ENCODE measurements around the gene RBX1. TPM values are rescaled to one million over a fixed set of nuclear protein-coding genes. Genes with fewer than 3 reads are reported as not detected.

The RBX1 gene
- total and polyA plus RNA-seq, 5 donors, result 52.6 to 102 (median 58.8) TPM

DNA sequence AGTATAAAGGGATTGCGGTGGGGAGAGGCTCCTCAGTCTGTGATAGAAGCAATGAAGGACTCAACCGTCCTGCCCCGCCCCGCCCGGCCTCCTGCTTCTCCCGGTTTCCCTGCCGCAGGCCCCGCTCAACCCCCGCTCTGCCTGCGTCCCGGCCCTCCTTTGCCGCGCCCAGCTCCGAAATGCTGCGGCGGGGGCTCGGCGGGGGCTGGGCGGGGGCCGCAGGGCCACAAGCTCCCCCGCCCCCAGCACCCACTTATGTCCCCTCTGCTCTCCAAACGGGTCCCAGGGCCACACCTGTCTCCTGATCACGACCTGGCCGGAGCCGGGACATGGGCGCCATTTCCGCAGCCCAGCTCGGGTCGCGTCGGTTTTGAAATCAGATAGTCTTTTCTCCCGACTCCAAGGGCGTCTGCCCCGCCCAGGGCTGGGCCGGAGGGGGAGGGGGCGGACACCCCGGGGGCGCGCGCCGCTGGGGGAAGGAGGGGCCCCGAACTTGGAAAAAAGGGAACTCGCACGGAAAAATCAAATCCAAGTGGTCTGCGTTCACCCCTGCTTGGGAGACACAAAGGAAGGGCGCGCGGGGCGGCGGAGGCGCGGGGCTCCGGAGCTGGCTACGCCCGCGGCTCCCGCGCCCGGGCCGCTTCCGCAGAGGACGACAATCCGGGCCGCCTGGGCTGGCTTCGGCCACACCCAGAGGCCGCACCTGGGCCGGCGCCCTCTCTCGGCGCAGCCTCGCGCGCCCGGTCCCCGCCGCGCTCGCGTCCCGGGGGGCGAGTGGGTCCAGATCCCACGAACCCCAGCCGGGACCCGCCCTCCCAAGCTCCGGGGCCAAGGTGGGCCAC lies 70.7 kb downstream of the RBX1 start:
- Histone ChIP-seq H3K4me3 (ENCODE audit: low read length) (peak overlapping the region; percentile 90), H3K9me3 (ENCODE audit: control insufficient read depth, low read length) (no peaks in the 10 kb centered on the region), H3K27me3 (ENCODE audit: control insufficient read depth, insufficient read depth) (no peaks in the 10 kb centered on the region), H3K4me1 (ENCODE audit: control insufficient read depth, insufficient read depth, low read length) (no peaks in the 10 kb centered on the region), H3K27ac (ENCODE audit: low read length) (peak overlapping the region; percentile 94)
- DNase-seq, result peak; percentile 75 to 92 (median 89)
- WGBS, result under 1% methylated on average over 85 of the region's 85 CpGs
- intact Hi-C loops (cut with DNase I), result loop anchor here in 1 of 4 donors (2.0 kb wide), 2 partner anchors 69 to 71 kb away; partner anchors contain the start of gene RBX1
- ATAC-seq, result peak; percentile 83

DNA sequence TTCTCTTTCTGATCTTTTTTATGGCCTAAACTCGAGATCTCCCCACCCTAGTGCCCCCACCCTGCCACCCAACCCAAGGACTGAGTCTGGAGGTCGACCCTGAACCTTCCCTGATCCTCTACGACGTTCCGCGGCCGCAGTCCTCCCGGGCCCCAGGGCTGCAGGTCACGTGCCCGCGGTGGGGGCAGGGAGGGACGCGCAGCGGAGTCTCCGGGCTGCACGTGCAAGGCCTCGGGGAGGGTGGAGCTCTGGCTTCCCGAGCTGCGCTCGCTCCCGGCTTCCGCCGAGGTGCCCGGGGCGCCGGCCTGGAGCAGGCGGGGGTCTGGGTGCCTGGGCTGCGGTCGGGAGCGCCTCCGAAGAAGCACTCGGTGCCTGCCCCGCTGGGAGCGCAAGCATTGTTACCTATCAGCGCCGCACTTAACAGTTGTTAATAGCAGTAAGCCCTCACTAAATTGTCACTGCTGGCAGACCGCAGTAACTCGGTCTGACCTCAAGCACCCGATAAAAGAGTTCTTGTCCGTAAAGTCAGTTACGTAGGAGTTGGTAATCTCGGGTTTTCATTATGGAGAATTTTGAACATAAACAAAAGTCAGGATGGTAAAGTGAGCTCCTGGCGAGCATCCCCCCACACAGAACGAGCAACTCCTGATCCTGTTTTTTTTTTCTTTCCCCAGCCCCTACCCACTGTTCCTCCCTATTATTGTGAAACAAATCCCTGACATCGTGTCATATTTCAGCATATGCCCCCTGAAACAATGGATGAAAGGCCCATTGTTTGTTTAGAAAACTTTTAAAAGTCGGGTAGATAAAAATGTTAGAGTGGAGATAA lies 71.5 kb downstream of the RBX1 start:
- Histone ChIP-seq H3K9me3 (ENCODE audit: control insufficient read depth, low read length) (no peaks in the 10 kb centered on the region), H3K27ac (ENCODE audit: low read length) (peak overlapping the region; percentile 94), H3K4me1 (ENCODE audit: control insufficient read depth, insufficient read depth, low read length) (no peaks in the 10 kb centered on the region), H3K27me3 (ENCODE audit: control insufficient read depth, insufficient read depth) (no peaks in the 10 kb centered on the region), H3K4me3 (ENCODE audit: low read length) (peak overlapping the region; percentile 90)
- 4% methylated on average over 46 of the region's 46 CpGs for WGBS
- DNase-seq (peak; percentile 94 to 98 (median 97)), ATAC-seq (peak; percentile 96)
- intact Hi-C loops (cut with DNase I), result loop anchor here in 1 of 4 donors (2.0 kb wide), 2 partner anchors 68 to 72 kb away; partner anchors contain the start of gene RBX1

Other genes starting within 250 kb of the RBX1 start
- 1 to 10 TPM; 4.2 to 7.5 (median 4.9) TPM for gene SLC25A17, start 132.0 kb upstream of the RBX1 start, total RNA-seq
- gene SLC25A17, start 132.0 kb upstream of the RBX1 start, polyA plus RNA-seq, result 3.7 TPM
- 100 to 1,000 TPM; 178 to 223 (median 202) TPM for gene ST13, start 94.7 kb upstream of the RBX1 start, total RNA-seq
- 71.1 TPM for gene ST13, start 94.7 kb upstream of the RBX1 start, polyA plus RNA-seq
- 10 to 100 TPM; 17.3 to 25.6 (median 22.2) TPM for gene XPNPEP3, start 94.2 kb upstream of the RBX1 start, total RNA-seq
- gene XPNPEP3, start 94.2 kb upstream of the RBX1 start, polyA plus RNA-seq, result 7.1 TPM
- not detected for gene DNAJB7, start 89.3 kb upstream of the RBX1 start, total RNA-seq
- gene DNAJB7, start 89.3 kb upstream of the RBX1 start, polyA plus RNA-seq, result not detected
- gene EP300, start 141.2 kb downstream of the RBX1 start, total RNA-seq, result 10 to 100 TPM; 25.6 to 38.0 (median 35.5) TPM
- gene EP300, start 141.2 kb downstream of the RBX1 start, polyA plus RNA-seq, result 13.2 TPM

All from right cardiac atrium (tissue), 5 donors.